H1 (cell line): ENCODE data around the gene IQCE. TPM values are rescaled to one million over a fixed set of nuclear protein-coding genes. Genes with fewer than 3 reads are reported as not detected.

ENCODE experiments used
- CTCF ChIA-PET: fragments of 300-600 bp; sonication (Branson Sonifier 250); formaldehyde crosslinking; loops from one replicate; lab custom pipeline; 2021; ENCODE audit not compliant: partially characterized antibody; lab: Charles Lee
- POLR2A ChIA-PET: fragments of 300-600 bp; sonication (Branson Sonifier 250); formaldehyde crosslinking; loops from one replicate; lab custom pipeline; 2021; ENCODE audit warnings: inconsistent platforms; ENCODE audit not compliant: partially characterized antibody; lab: Charles Lee
- DNase-seq, 2 experiments: peaks; one replicate each; pipeline versions ENCODE4 v3.0.0 to v3.0.0-alpha.2; 2010 to 2022; ENCODE audit warnings: low spot score in 2 of 2, low read depth in 1 of 2, mixed read lengths in 1 of 2
- FAIRE-seq: peaks from 2 replicates; lab custom pipeline; 2011; peaks lifted over from hg19 to GRCh38; lab: Jason Lieb, UNC
- H2AFZ ChIP-seq: 2 replicates; pipeline ENCODE4 v1.8.1; 2012; ENCODE audit warnings: low read length, inconsistent platforms
- H2AK5ac ChIP-seq: 2 replicates; pipeline ENCODE4 v1.6.1; 2013; ENCODE audit warnings: low read depth, low read length
- H2BK120ac ChIP-seq: replicated peaks from 2 replicates; pipeline ENCODE3; 2013; ENCODE audit warnings: low read depth, low read length, inconsistent platforms
- H2BK12ac ChIP-seq: 2 replicates; pipeline ENCODE4 v1.6.1; 2013; ENCODE audit warnings: low read depth, low read length
- H2BK15ac ChIP-seq: 2 replicates; pipeline ENCODE4 v1.6.1; 2013; ENCODE audit warnings: low read length
- H2BK20ac ChIP-seq: 2 replicates; pipeline ENCODE4 v1.6.1; 2013; ENCODE audit warnings: low read length
- H2BK5ac ChIP-seq: 2 replicates; pipeline ENCODE4 v1.6.1; 2013; ENCODE audit warnings: low read depth, low read length
- H3K14ac ChIP-seq: 2 replicates; pipeline ENCODE4 v1.6.1; 2013; ENCODE audit warnings: inconsistent platforms; ENCODE audit not compliant: insufficient read length
- H3K18ac ChIP-seq: 2 replicates; pipeline ENCODE4 v1.6.1; 2013; ENCODE audit warnings: low read length; ENCODE audit errors: extremely low read depth
- H3K23ac ChIP-seq: 2 replicates; pipeline ENCODE4 v1.6.1; 2013; ENCODE audit warnings: inconsistent platforms; ENCODE audit not compliant: insufficient read length
- H3K23me2 ChIP-seq: 2 replicates; pipeline ENCODE4 v1.6.1; 2013; ENCODE audit warnings: low read depth, low read length
- H3K27ac ChIP-seq: 2 replicates; pipeline ENCODE4 v1.6.1; 2011; ENCODE audit warnings: low read depth, low read length, inconsistent platforms
- H3K27me3 ChIP-seq, 4 experiments: replicated peaks in 1 of 4; 1 replicate in 1 of 4; 2 replicates in 3 of 4; pipeline versions ENCODE4 v1.6.1 to v1.8.1; 2011 to 2013; ENCODE audit warnings: low read length in 3 of 4, mild to moderate bottlenecking in 3 of 4, inconsistent platforms in 2 of 4, mixed read lengths in 2 of 4, moderate library complexity in 1 of 4; ENCODE audit not compliant: control insufficient read depth in 3 of 4, insufficient read depth in 3 of 4; ENCODE audit errors: extremely low read depth in 1 of 4
- H3K36me3 ChIP-seq, 4 experiments: 2 replicates each; pipeline versions ENCODE4 v1.6.1 to v1.8.1; 2011 to 2013; ENCODE audit warnings: mild to moderate bottlenecking in 4 of 4, low read length in 3 of 4, moderate library complexity in 2 of 4, control low read depth in 1 of 4, inconsistent platforms in 1 of 4; ENCODE audit not compliant: insufficient read depth in 4 of 4, control insufficient read depth in 2 of 4
- H3K4ac ChIP-seq: replicated peaks from 2 replicates; pipeline ENCODE3; 2013; ENCODE audit warnings: low read length, low read depth, mixed read lengths, inconsistent platforms; ENCODE audit not compliant: insufficient read length
- H3K4me1 ChIP-seq, 4 experiments: replicated peaks in 1 of 4; 1 replicate in 1 of 4; 2 replicates in 3 of 4; pipeline versions ENCODE4 v1.6.1 to v1.8.1; 2011 to 2013; ENCODE audit warnings: low read length in 3 of 4, inconsistent platforms in 2 of 4, mixed read lengths in 1 of 4; ENCODE audit not compliant: insufficient read depth in 4 of 4, control insufficient read depth in 3 of 4
- H3K4me2 ChIP-seq, 2 experiments: 2 replicates each; pipeline versions ENCODE4 v1.6.1 to v1.8.1; 2011 to 2013; ENCODE audit warnings: low read depth in 2 of 2, low read length in 2 of 2, control low read depth in 1 of 2, inconsistent platforms in 1 of 2, mild to moderate bottlenecking in 1 of 2; ENCODE audit not compliant: insufficient read depth in 1 of 2
- H3K4me3 ChIP-seq, 4 experiments: fragments of 200-600, 300-600 bp in 1 of 4; sonication (generic), shearing (Covaris generic), sonication (Bioruptor Twin) in 1 of 4; 2 replicates each; pipeline versions ENCODE4 v1.5.1 to v1.8.1; 2011 to 2016; ENCODE audit warnings: low read length in 4 of 4, low read depth in 3 of 4, control low read depth in 2 of 4, inconsistent platforms in 2 of 4, mild to moderate bottlenecking in 2 of 4, mixed read lengths in 1 of 4, moderate library complexity in 1 of 4; ENCODE audit not compliant: insufficient read depth in 2 of 4; ENCODE audit errors: extremely low read depth in 1 of 4
- H3K56ac ChIP-seq: replicated peaks from 2 replicates; pipeline ENCODE3; 2013; ENCODE audit warnings: low read depth, mild to moderate bottlenecking, mixed read lengths, low read length, inconsistent platforms; ENCODE audit not compliant: insufficient read length
- H3K79me1 ChIP-seq: 2 replicates; pipeline ENCODE4 v1.6.1; 2013; ENCODE audit warnings: low read depth, low read length, control low read depth
- H3K79me2 ChIP-seq, 2 experiments: 2 replicates each; pipeline versions ENCODE4 v1.6.1 to v1.8.1; 2012 to 2013; ENCODE audit warnings: low read length in 2 of 2, mild to moderate bottlenecking in 2 of 2, inconsistent platforms in 1 of 2; ENCODE audit not compliant: insufficient read depth in 2 of 2, control insufficient read depth in 1 of 2
- H3K9ac ChIP-seq, 4 experiments: replicated peaks in 1 of 4; 1 replicate in 1 of 4; 2 replicates in 3 of 4; pipeline versions ENCODE4 v1.6.1 to v1.8.1; 2011 to 2013; ENCODE audit warnings: low read depth in 3 of 4, low read length in 3 of 4, control low read depth in 2 of 4, mild to moderate bottlenecking in 2 of 4, moderate library complexity in 2 of 4, inconsistent platforms in 1 of 4; ENCODE audit errors: extremely low read depth in 1 of 4
- H3K9me3 ChIP-seq, 2 experiments: 2 replicates each; pipeline versions ENCODE4 v1.6.1 to v1.8.1; 2012 to 2013; ENCODE audit warnings: mild to moderate bottlenecking in 2 of 2, moderate library complexity in 2 of 2, control low read depth in 1 of 2, inconsistent platforms in 1 of 2, low read depth in 1 of 2, low read length in 1 of 2, mixed read lengths in 1 of 2; ENCODE audit not compliant: insufficient read depth in 2 of 2
- H4K20me1 ChIP-seq, 2 experiments: replicated peaks in 1 of 2; 2 replicates each; pipeline versions ENCODE3 to v1.8.1; 2011 to 2013; ENCODE audit warnings: inconsistent platforms in 2 of 2, low read length in 2 of 2, mild to moderate bottlenecking in 1 of 2; ENCODE audit not compliant: insufficient read depth in 2 of 2, control insufficient read depth in 1 of 2
- H4K5ac ChIP-seq: 2 replicates; pipeline ENCODE4 v1.6.1; 2013; ENCODE audit warnings: low read length, low read depth, mixed read lengths, inconsistent platforms; ENCODE audit not compliant: insufficient read length
- H4K8ac ChIP-seq: 2 replicates; pipeline ENCODE4 v1.8.0; 2013; ENCODE audit warnings: mild to moderate bottlenecking, moderate library complexity, low read length, inconsistent platforms; ENCODE audit not compliant: insufficient read depth; ENCODE audit errors: extremely low read depth
- H4K91ac ChIP-seq: replicated peaks from 2 replicates; pipeline ENCODE3; 2013; ENCODE audit warnings: low read length, mixed read lengths, inconsistent platforms; ENCODE audit not compliant: insufficient read length
- BCL11A ChIP-seq, 2 experiments: IDR thresholded peaks; one replicate each; pipeline ENCODE4 v1.6.1; 2011; ENCODE audit warnings: low read depth in 2 of 2, low read length in 2 of 2, mild to moderate bottlenecking in 2 of 2
- BRCA1 ChIP-seq: IDR thresholded peaks from 2 replicates; pipeline ENCODE4 v1.6.1; 2012; ENCODE audit warnings: low read depth, low read length, improper control_type of control experiment
- GABPA ChIP-seq: IDR thresholded peaks from 2 replicates; pipeline ENCODE4 v1.6.1; 2011; ENCODE audit warnings: mild to moderate bottlenecking, low read length, moderate library complexity, borderline replicate concordance; ENCODE audit not compliant: insufficient read depth
- JUND ChIP-seq: IDR thresholded peaks from 2 replicates; pipeline ENCODE4 v1.6.1; 2011; ENCODE audit warnings: mild to moderate bottlenecking, improper control_type of control experiment, low read length
- KDM4A ChIP-seq: IDR thresholded peaks from one replicate; pipeline ENCODE4 v1.7.1; 2012; ENCODE audit warnings: low read depth, mild to moderate bottlenecking, moderate library complexity, low read length, inconsistent platforms; ENCODE audit not compliant: severe bottlenecking
- NRF1 ChIP-seq: IDR thresholded peaks from 2 replicates; pipeline ENCODE4 v1.6.1; 2011; ENCODE audit warnings: mild to moderate bottlenecking, low read depth, low read length, improper control_type of control experiment
- RAD21 ChIP-seq, 2 experiments: IDR thresholded peaks in 1 of 2; conservative IDR thresholded peaks in 1 of 2; 2 replicates each; pipeline ENCODE4 v1.6.1; 2011; ENCODE audit warnings: low read depth in 2 of 2, low read length in 2 of 2, improper control_type of control experiment in 1 of 2, inconsistent platforms in 1 of 2, mild to moderate bottlenecking in 1 of 2, moderate library complexity in 1 of 2
- TBP ChIP-seq: IDR thresholded peaks from 2 replicates; pipeline ENCODE4 v1.6.1; 2011; ENCODE audit warnings: low read depth, low read length, improper control_type of control experiment
- WGBS, 2 experiments: shearing (Covaris generic) in 1 of 2; methylation state at CpG; one replicate each; pipeline versions ENCODE4 v1.1.6 to v1.1.7; 2013 to 2015; ENCODE audit warnings: low lambda C conversion rate in 2 of 2, mixed read lengths in 2 of 2, inconsistent platforms in 1 of 2, low coverage in 1 of 2, missing lambda C conversion rate in 1 of 2; ENCODE audit not compliant: insufficient replicate concordance in 2 of 2, insufficient coverage in 1 of 2, insufficient read length in 1 of 2; ENCODE audit errors: extremely low coverage in 1 of 2, missing lambda C conversion rate in 1 of 2; 5-methylcytosine and 5-hydroxymethylcytosine counted together
- polyA plus RNA-seq, 7 experiments: library from polyadenylated mRNA; depleted of rRNA in 3 of 7; stranded (reverse) in 5 of 7; unstranded in 2 of 7; fragments of >200 nt in 5 of 7; fragments of 200-250 nt in 2 of 7; gene quantifications; 1 replicate in 5 of 7; 2 replicates in 1 of 7; 4 replicates in 1 of 7; pipeline versions ENCODE4 v1.2.1 to v1.2.3, GENCODE V29; 2011 to 2013; ENCODE audit warnings: missing spikeins in 2 of 7, mixed read lengths in 2 of 7
- total RNA-seq: library from RNA; stranded (reverse); fragmentation: NEBNext Ultra II Directional; extraction: Animal tissue kit (Norgen Biotek cat#: 25700); gene quantifications from 2 replicates; pipeline ENCODE4 v1.2.1, GENCODE V29; 2021
- TF ChIP-seq, protein P1 (sequence below), 3 experiments: IDR thresholded peaks; 1 replicate in 2 of 3; 2 replicates in 1 of 3; pipeline versions ENCODE4 v1.5.1 to v1.6.1; 2011; ENCODE audit warnings: low read length in 3 of 3, mild to moderate bottlenecking in 3 of 3, inconsistent platforms in 2 of 3, low read depth in 1 of 3, moderate library complexity in 1 of 3; ENCODE audit not compliant: insufficient read depth in 1 of 3; ENCODE audit errors: control extremely low read depth in 1 of 3

Gene IQCE
- total and polyA plus RNA-seq, 2 of the 8 experiments (the other 6 are each of a cell fraction or from before 2014, with no cell fraction given) = 2.2 to 4.9 TPM

DNA sequence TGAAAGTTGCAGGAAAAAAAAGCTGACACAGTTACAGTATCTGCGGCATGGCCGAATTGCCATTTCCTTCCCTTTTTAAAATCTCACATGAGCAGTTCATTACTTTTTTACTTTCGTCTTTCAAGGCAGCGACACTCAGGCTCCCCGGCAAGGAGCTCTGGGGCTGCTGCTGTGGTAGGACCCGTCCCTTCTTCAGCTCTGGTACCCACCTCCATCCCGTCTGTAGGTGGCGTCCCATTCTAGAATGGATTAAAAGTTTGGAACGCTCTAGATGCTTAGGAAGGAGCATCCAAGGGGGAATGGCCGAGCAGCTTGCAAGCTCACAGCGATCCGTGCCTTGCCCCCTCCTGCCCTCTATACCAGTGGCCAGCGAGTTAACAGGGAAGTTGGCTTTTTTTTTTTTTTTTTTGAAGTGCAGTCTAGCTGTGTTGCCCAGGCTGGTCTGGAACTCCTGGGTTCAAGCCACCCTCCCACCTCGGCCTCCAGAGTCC is 50.2 kb downstream of the IQCE start:
- H3K23ac ChIP-seq = no peak overlapping the region
- TF ChIP-seq RAD21 (IDR thresholded peaks at IDR 0.05 in 1 of 2, conservative IDR thresholded peaks at IDR 0.05 in 1 of 2; ENCODE audit: low read depth in 2 of 2, low read length in 2 of 2) (peak; percentile 50 to 66), JUND (no peak), NRF1 (no peak), KDM4A (no peak), TBP (0 out of 2 replicates have a peak, but pooled peaks have one; percentile 10), BCL11A (IDR thresholded peaks at IDR 0.05; ENCODE audit: low read depth in 2 of 2, low read length in 2 of 2) (no peak), BRCA1 (no peak), GABPA (no peak)
- TF ChIP-seq, protein P1, sequence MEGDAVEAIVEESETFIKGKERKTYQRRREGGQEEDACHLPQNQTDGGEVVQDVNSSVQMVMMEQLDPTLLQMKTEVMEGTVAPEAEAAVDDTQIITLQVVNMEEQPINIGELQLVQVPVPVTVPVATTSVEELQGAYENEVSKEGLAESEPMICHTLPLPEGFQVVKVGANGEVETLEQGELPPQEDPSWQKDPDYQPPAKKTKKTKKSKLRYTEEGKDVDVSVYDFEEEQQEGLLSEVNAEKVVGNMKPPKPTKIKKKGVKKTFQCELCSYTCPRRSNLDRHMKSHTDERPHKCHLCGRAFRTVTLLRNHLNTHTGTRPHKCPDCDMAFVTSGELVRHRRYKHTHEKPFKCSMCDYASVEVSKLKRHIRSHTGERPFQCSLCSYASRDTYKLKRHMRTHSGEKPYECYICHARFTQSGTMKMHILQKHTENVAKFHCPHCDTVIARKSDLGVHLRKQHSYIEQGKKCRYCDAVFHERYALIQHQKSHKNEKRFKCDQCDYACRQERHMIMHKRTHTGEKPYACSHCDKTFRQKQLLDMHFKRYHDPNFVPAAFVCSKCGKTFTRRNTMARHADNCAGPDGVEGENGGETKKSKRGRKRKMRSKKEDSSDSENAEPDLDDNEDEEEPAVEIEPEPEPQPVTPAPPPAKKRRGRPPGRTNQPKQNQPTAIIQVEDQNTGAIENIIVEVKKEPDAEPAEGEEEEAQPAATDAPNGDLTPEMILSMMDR (IDR thresholded peaks at IDR 0.05; ENCODE audit: control extremely low read depth in 1 of 3, insufficient read depth in 1 of 3, low read depth in 1 of 3, low read length in 3 of 3) = peak in 2 of 3 experiments; percentile 59 to 73; a peak in 3 of 4 replicates

More for the DNA sequence above, 50.2 kb downstream of the IQCE start:
- Histone ChIP-seq H4K8ac (no peak overlapping the region), H4K20me1 (no peaks in the 10 kb centered on the region), H3K4me3 (no peak overlapping the region), H3K56ac (no peak overlapping the region), H3K4ac (no peak overlapping the region), H2AK5ac (no peak overlapping the region), H2BK20ac (no peak overlapping the region), H4K91ac (no peak overlapping the region), H2BK15ac (no peak overlapping the region), H3K9me3 (no peaks in the 10 kb centered on the region), H3K9ac (no peak overlapping the region), H2BK12ac (no peak overlapping the region), H3K27ac (no peak overlapping the region), H3K14ac (no peak overlapping the region), H2BK5ac (no peak overlapping the region), H3K36me3 (no peaks in the 10 kb centered on the region), H3K23me2 (no peaks in the 10 kb centered on the region), H3K27me3 (no peaks in the 10 kb centered on the region), H2BK120ac (no peak overlapping the region), H2AFZ (no peak overlapping the region), H3K79me1 (no peaks in the 10 kb centered on the region; the same call in 1 of the 2 replicates), H3K4me2 (no peak overlapping the region), H4K5ac (no peak overlapping the region), H3K4me1 (peaks cover 0 to 17% (median 14%) of the 10 kb centered on the region in 4 experiments; a peak in 5 of 7 replicates), H3K18ac (no peak overlapping the region), H3K79me2 (no peaks in the 10 kb centered on the region)
- FAIRE-seq = peak; percentile 85
- no peak for DNase-seq
- POLR2A ChIA-PET = interaction anchor here (0.6 to 1.8 kb wide), 8 partner anchors 8 to 141 kb away, joined by 3 to 5 read pairs (median 3); partner anchors contain the start of gene BRAT1
- CTCF ChIA-PET = interaction anchor here (0.6 to 4.8 kb wide), 46 partner anchors 8 to 158 kb away, joined by 3 to 25 read pairs (median 4); partner anchors contain the start of genes BRAT1 and TTYH3
- 77% methylated on average over 14 of the region's 14 CpGs; no CpG with 5 or more reads in 1 of the 2 experiments for WGBS, 2 experiments
